ENCODE results near the gene CHST11.

GRCh38 chr12:104677441-104678089 is 220.8 kb downstream of the CHST11 start:
- TF ChIP-seq EZH2 (IDR thresholded peaks at IDR 0.05; ENCODE audit: borderline replicate concordance, low read depth, low read length, poor library complexity, severe bottlenecking) (no peak), CTCF (conservative IDR thresholded peaks at IDR 0.05; ENCODE audit: low read depth, low read length) (no peak)

Data from A673 (cell line).